ENCODE measurements around the gene SETDB1.
"Not testable (repeated sequence)": the region's sequence is repeated elsewhere in the genome, so short reads cannot be mapped to it uniquely, and the experiment has no call there.

SETDB1 gene

GRCh38 chr1:150926097-150926741, at the start of gene SETDB1:
Gene SETDB1, plus strand, starts transcription at chr1:150926363. Its CDS starts 1,352 bp downstream, at chr1:150927715.
- peak; percentile 81 for DNase-seq (ENCODE audit: low read depth in 2 of 2)

- DNase-seq (ENCODE audit: low read depth in 2 of 2) = not testable (repeated sequence)
These were observed 47.2 kb upstream of the SETDB1 start for GRCh38 chr1:150878931-150879330.

- no peak for DNase-seq (ENCODE audit: low read depth in 2 of 2)
These were observed 44.7 kb upstream of the SETDB1 start for GRCh38 chr1:150881331-150882070.

GRCh38 chr1:150883121-150883520, 43.0 kb upstream of the SETDB1 start:
- DNase-seq (ENCODE audit: low read depth in 2 of 2) = not testable (repeated sequence)

- DNase-seq (ENCODE audit: low read depth in 2 of 2) = no peak
These were observed 39.1 kb upstream of the SETDB1 start, which contains the start of gene CTXND2 for GRCh38 chr1:150887018-150887417. Gene CTXND2, plus strand, starts transcription at chr1:150887136. Its CDS starts 25,179 bp downstream, at chr1:150912315.

GRCh38 chr1:150888727-150889126, 37.4 kb upstream of the SETDB1 start:
- DNase-seq (ENCODE audit: low read depth in 2 of 2) = no peak

- no peak for DNase-seq (ENCODE audit: low read depth in 2 of 2)
These were observed 36.1 kb upstream of the SETDB1 start for GRCh38 chr1:150890033-150890416.

- no peak for DNase-seq (ENCODE audit: low read depth in 2 of 2)
These were observed 32.7 kb upstream of the SETDB1 start for GRCh38 chr1:150893336-150893913.

- no peak for DNase-seq (ENCODE audit: low read depth in 2 of 2)
These were observed 30.5 kb upstream of the SETDB1 start for GRCh38 chr1:150895618-150896017.

- DNase-seq (ENCODE audit: low read depth in 2 of 2) = not testable (repeated sequence)
These were observed 26.4 kb upstream of the SETDB1 start for GRCh38 chr1:150899795-150900194.

GRCh38 chr1:150902346-150902745, 23.8 kb upstream of the SETDB1 start:
- DNase-seq (ENCODE audit: low read depth in 2 of 2) = no peak

- DNase-seq (ENCODE audit: low read depth in 2 of 2) = no peak
These were observed 23.4 kb upstream of the SETDB1 start for GRCh38 chr1:150902751-150903150.

GRCh38 chr1:150905301-150905700, 20.9 kb upstream of the SETDB1 start:
- no peak for DNase-seq (ENCODE audit: low read depth in 2 of 2)

- DNase-seq (ENCODE audit: low read depth in 2 of 2) = no peak
These were observed 19.8 kb upstream of the SETDB1 start for GRCh38 chr1:150906329-150906728.

- no peak for DNase-seq (ENCODE audit: low read depth in 2 of 2)
These were observed 19.4 kb upstream of the SETDB1 start for GRCh38 chr1:150906813-150907212.

- no peak for DNase-seq (ENCODE audit: low read depth in 2 of 2)
These were observed 16.5 kb upstream of the SETDB1 start for GRCh38 chr1:150909585-150910180.

- DNase-seq (ENCODE audit: low read depth in 2 of 2) = no peak
These were observed 13.5 kb upstream of the SETDB1 start for GRCh38 chr1:150912623-150913022.

- DNase-seq (ENCODE audit: low read depth in 2 of 2) = no peak
These were observed 8.8 kb upstream of the SETDB1 start for GRCh38 chr1:150917387-150917786.

- DNase-seq (ENCODE audit: low read depth in 2 of 2) = peak; percentile 51 to 56
These were observed 3.6 kb upstream of the SETDB1 start for GRCh38 chr1:150922519-150922975.

- DNase-seq (ENCODE audit: low read depth in 2 of 2) = no peak
These were observed 1.1 kb upstream of the SETDB1 start for GRCh38 chr1:150925080-150925479.

GRCh38 chr1:150927624-150928023, 1.5 kb downstream of the SETDB1 start:
- no peak for DNase-seq (ENCODE audit: low read depth in 2 of 2)

- no peak for DNase-seq (ENCODE audit: low read depth in 2 of 2)
These were observed 2.1 kb downstream of the SETDB1 start for GRCh38 chr1:150928286-150928685.

All from stimulated activated CD4-positive, alpha-beta T cell treated with anti-CD3 and anti-CD28 coated beads, Interleukin-1b, Interleukin-23, amount 100 ng/mL, for 1 hour (primary cell).